Suprapubic skin (tissue), 4 donors: ENCODE measurements around the gene SERPING1. TPM values are rescaled to one million over a fixed set of nuclear protein-coding genes. Genes with fewer than 3 reads are reported as not detected.

Experiments used
- DNase-seq, 2 donors: peaks; one replicate each; pipeline ENCODE4 v3.0.0-alpha.2; 2019; ENCODE audit warnings: low spot score in 2 of 2
- H3K27ac ChIP-seq: fragments of 200-600 bp; sonication (generic); one replicate; pipeline ENCODE4 v1.5.1; 2019
- H3K27me3 ChIP-seq: fragments of 200-600 bp; sonication (generic); one replicate; pipeline ENCODE4 v1.5.1; 2019
- H3K36me3 ChIP-seq: fragments of 200-600 bp; sonication (generic); one replicate; pipeline ENCODE4 v1.5.1; 2019
- H3K4me1 ChIP-seq: fragments of 200-600 bp; sonication (generic); one replicate; pipeline ENCODE4 v1.5.1; 2019
- H3K4me3 ChIP-seq: fragments of 200-600 bp; sonication (generic); one replicate; pipeline ENCODE4 v1.5.1; 2019; ENCODE audit warnings: mild to moderate bottlenecking
- H3K9me3 ChIP-seq: fragments of 200-600 bp; sonication (generic); one replicate; pipeline ENCODE4 v1.5.1; 2019
- CTCF ChIP-seq, 2 donors: fragments of 200-600 bp in 1 of 2; fragments of 450-650 bp in 1 of 2; sonication (generic) in 1 of 2; IDR thresholded peaks; one replicate each; pipeline ENCODE4 v1.5.1; 2016 to 2019; ENCODE audit warnings: antibody characterized with exemption in 2 of 2, mild to moderate bottlenecking in 1 of 2, moderate library complexity in 1 of 2
- EP300 ChIP-seq: sonication (generic); formaldehyde crosslinking; IDR thresholded peaks from one replicate; pipeline ENCODE4 v1.6.1; 2017; ENCODE audit warnings: antibody characterized with exemption
- POLR2A ChIP-seq, 2 donors: fragments of 450-650 bp; IDR thresholded peaks; one replicate each; pipeline ENCODE4 v1.6.1; 2017; ENCODE audit warnings: antibody characterized with exemption in 2 of 2, mild to moderate bottlenecking in 2 of 2, moderate library complexity in 2 of 2
- POLR2AphosphoS5 ChIP-seq, 3 donors: sonication (generic); formaldehyde crosslinking; IDR thresholded peaks; one replicate each; pipeline ENCODE4 v1.6.1; 2017; ENCODE audit warnings: antibody characterized with exemption in 3 of 3
- WGBS: methylation state at CpG from one replicate; pipeline ENCODE4 v1.1.5; 2018; 5-methylcytosine and 5-hydroxymethylcytosine counted together
- total RNA-seq, 4 donors: library from RNA; depleted of rRNA; stranded (reverse); fragments of >200 nt; gene quantifications; one replicate each; pipeline ENCODE4 v1.1.0, GENCODE V29; 2016

SERPING1 gene
- total RNA-seq, 4 donors from 2014 or later, result 93.3 to 173 (median 119) TPM

GRCh38 chr11:57645689-57646085 is 48.2 kb downstream of the SERPING1 start:
- H3K36me3 ChIP-seq, result no peaks in the 10 kb centered on the region
- H3K27ac ChIP-seq, result no peak overlapping the region
- TF ChIP-seq POLR2AphosphoS5 (IDR thresholded peaks at IDR 0.05) (no peak), CTCF (IDR thresholded peaks at IDR 0.05) (no peak), POLR2A (IDR thresholded peaks at IDR 0.05) (no peak), EP300 (no peak)
- no peak overlapping the region for H3K4me3 ChIP-seq
- WGBS, result 29% methylated on average over 5 of the region's 5 CpGs
- H3K4me1 ChIP-seq, result peaks cover 50% of the 10 kb centered on the region
- peaks cover 16% of the 10 kb centered on the region for H3K27me3 ChIP-seq
- no peak for DNase-seq
- no peaks in the 10 kb centered on the region for H3K9me3 ChIP-seq

GRCh38 chr11:57646194-57646798 is 48.8 kb downstream of the SERPING1 start:
- H3K9me3 ChIP-seq, result no peaks in the 10 kb centered on the region
- H3K4me3 ChIP-seq, result no peak overlapping the region
- TF ChIP-seq EP300 (no peak), CTCF (IDR thresholded peaks at IDR 0.05) (no peak), POLR2A (IDR thresholded peaks at IDR 0.05) (no peak), POLR2AphosphoS5 (IDR thresholded peaks at IDR 0.05) (no peak)
- H3K4me1 ChIP-seq, result peaks cover 50% of the 10 kb centered on the region
- no peak overlapping the region for H3K27ac ChIP-seq
- H3K27me3 ChIP-seq, result peaks cover 16% of the 10 kb centered on the region
- WGBS, result 49% methylated on average over 10 of the region's 10 CpGs
- DNase-seq, result no peak
- H3K36me3 ChIP-seq, result no peaks in the 10 kb centered on the region

GRCh38 chr11:57646799-57647303 is 49.4 kb downstream of the SERPING1 start:
- Histone ChIP-seq H3K9me3 (no peaks in the 10 kb centered on the region), H3K27me3 (peaks cover 16% of the 10 kb centered on the region), H3K27ac (no peak overlapping the region), H3K4me1 (peaks cover 50% of the 10 kb centered on the region), H3K36me3 (no peaks in the 10 kb centered on the region), H3K4me3 (peak overlapping the region; percentile 0)
- 9% methylated on average over 23 of the region's 23 CpGs for WGBS
- no peak for TF ChIP-seq EP300
- TF ChIP-seq POLR2A (IDR thresholded peaks at IDR 0.05), result no peak
- TF ChIP-seq POLR2AphosphoS5 (IDR thresholded peaks at IDR 0.05), result no peak
- no peak for TF ChIP-seq CTCF (IDR thresholded peaks at IDR 0.05)
- no peak for DNase-seq

- Histone ChIP-seq H3K4me1 (peaks cover 50% of the 10 kb centered on the region), H3K27me3 (peaks cover 16% of the 10 kb centered on the region), H3K4me3 (peak overlapping the region; percentile 0), H3K36me3 (no peaks in the 10 kb centered on the region), H3K9me3 (no peaks in the 10 kb centered on the region), H3K27ac (no peak overlapping the region)
- 8% methylated on average over 10 of the region's 10 CpGs for WGBS
- TF ChIP-seq CTCF (IDR thresholded peaks at IDR 0.05) (no peak), EP300 (no peak), POLR2A (IDR thresholded peaks at IDR 0.05) (no peak), POLR2AphosphoS5 (IDR thresholded peaks at IDR 0.05) (no peak)
- DNase-seq, result no peak
Measured at GRCh38 chr11:57647372-57647771, 49.9 kb downstream of the SERPING1 start.

GRCh38 chr11:57647960-57648800 is 50.7 kb downstream of the SERPING1 start:
- no peak for DNase-seq
- Histone ChIP-seq H3K36me3 (no peaks in the 10 kb centered on the region), H3K4me1 (peaks cover 50% of the 10 kb centered on the region), H3K9me3 (no peaks in the 10 kb centered on the region), H3K27me3 (peaks cover 16% of the 10 kb centered on the region), H3K4me3 (peak overlapping the region; percentile 47), H3K27ac (no peak overlapping the region)
- TF ChIP-seq POLR2A (IDR thresholded peaks at IDR 0.05), result no peak
- no peak for TF ChIP-seq EP300
- no peak for TF ChIP-seq POLR2AphosphoS5 (IDR thresholded peaks at IDR 0.05)
- WGBS, result 10% methylated on average over 13 of the region's 13 CpGs
